PFSK-1 (cell line): Measurements from ENCODE around the gene ANOS1.

ENCODE experiments used
- FOXP2 ChIP-seq: optimal IDR thresholded peaks from 2 replicates; pipeline ENCODE3; 2011; ENCODE audit warnings: borderline replicate concordance, control low read depth, inconsistent platforms; ENCODE audit not compliant: insufficient read depth; ENCODE audit errors: extremely low read length, extremely low read depth
- POLR2AphosphoS5 ChIP-seq: IDR thresholded peaks from 2 replicates; pipeline ENCODE4 v1.6.1; 2012; ENCODE audit warnings: low read depth, mild to moderate bottlenecking, control low read depth, low read length, moderate library complexity
- REST ChIP-seq, 2 experiments: IDR thresholded peaks; 2 replicates each; pipeline versions ENCODE4 v1.6.1 to v1.8.0; 2011 to 2012; ENCODE audit warnings: low read depth in 2 of 2, low read length in 2 of 2, control low read depth in 1 of 2, inconsistent platforms in 1 of 2, mild to moderate bottlenecking in 1 of 2, moderate library complexity in 1 of 2; ENCODE audit not compliant: insufficient read depth in 1 of 2
- SIN3A ChIP-seq: IDR thresholded peaks from 2 replicates; pipeline ENCODE4 v1.6.1; 2012; ENCODE audit warnings: mild to moderate bottlenecking, low read length, moderate library complexity, borderline replicate concordance; ENCODE audit not compliant: insufficient read depth
- TAF1 ChIP-seq: IDR thresholded peaks from 2 replicates; pipeline ENCODE4 v1.6.1; 2012; ENCODE audit warnings: low read length, control low read depth, borderline replicate concordance; ENCODE audit not compliant: insufficient read depth

ANOS1 gene

GRCh38 chrX:8737883-8738282, 5.9 kb upstream of the ANOS1 start:
- TF ChIP-seq TAF1 (no peak), POLR2AphosphoS5 (no peak), SIN3A (no peak), FOXP2 (no peak), REST (IDR thresholded peaks at IDR 0.05; ENCODE audit: insufficient read depth in 1 of 2, low read depth in 2 of 2, low read length in 2 of 2) (no peak)

- no peak for TF ChIP-seq TAF1
- TF ChIP-seq POLR2AphosphoS5 = no peak
- TF ChIP-seq SIN3A = no peak
- TF ChIP-seq REST (IDR thresholded peaks at IDR 0.05; ENCODE audit: insufficient read depth in 1 of 2, low read depth in 2 of 2, low read length in 2 of 2) = no peak
- TF ChIP-seq FOXP2 = no peak
Measured at GRCh38 chrX:8730812-8731558, 952 bp downstream of the ANOS1 start.

- TF ChIP-seq REST (IDR thresholded peaks at IDR 0.05; ENCODE audit: insufficient read depth in 1 of 2, low read depth in 2 of 2, low read length in 2 of 2) (no peak), POLR2AphosphoS5 (no peak), TAF1 (no peak), SIN3A (no peak)
Measured at GRCh38 chrX:8729811-8730210, 2.1 kb downstream of the ANOS1 start.

- no peak for TF ChIP-seq REST (IDR thresholded peaks at IDR 0.05; ENCODE audit: insufficient read depth in 1 of 2, low read depth in 2 of 2, low read length in 2 of 2)
Measured at GRCh38 chrX:8728932-8729535, 2.9 kb downstream of the ANOS1 start.
